Limb (tissue), 2 donors: ENCODE data around the gene ENO1.
"Not testable (repeated sequence)": the region's sequence is repeated elsewhere in the genome, so short reads cannot be mapped to it uniquely, and the experiment has no call there.

ENCODE experiments used
- DNase-seq, 2 donors: peaks; one replicate each; pipeline ENCODE4 v3.0.0-alpha.2; 2016; ENCODE audit errors: extremely low spot score in 2 of 2

ENO1 gene

DNA sequence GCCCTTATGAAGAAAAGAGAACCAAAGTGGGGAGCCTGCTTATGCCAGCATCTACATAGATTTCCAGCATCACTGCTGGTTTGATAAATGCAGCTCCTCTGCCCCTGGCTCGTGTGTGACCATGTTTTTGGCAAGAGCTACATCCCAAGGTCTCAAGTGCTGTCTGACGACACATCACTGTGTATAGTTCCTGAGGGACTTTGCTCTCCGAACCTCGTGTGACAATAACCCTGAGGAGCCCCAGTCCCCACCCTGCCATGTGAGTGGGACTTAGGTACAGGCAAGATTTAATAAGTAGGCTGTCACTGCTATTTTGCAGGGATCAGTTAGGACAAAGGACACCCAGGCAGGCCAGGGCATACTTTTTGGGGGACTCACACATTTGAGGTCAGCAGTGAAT, 32.2 kb downstream of the ENO1 start:
- DNase-seq: no peak

DNA sequence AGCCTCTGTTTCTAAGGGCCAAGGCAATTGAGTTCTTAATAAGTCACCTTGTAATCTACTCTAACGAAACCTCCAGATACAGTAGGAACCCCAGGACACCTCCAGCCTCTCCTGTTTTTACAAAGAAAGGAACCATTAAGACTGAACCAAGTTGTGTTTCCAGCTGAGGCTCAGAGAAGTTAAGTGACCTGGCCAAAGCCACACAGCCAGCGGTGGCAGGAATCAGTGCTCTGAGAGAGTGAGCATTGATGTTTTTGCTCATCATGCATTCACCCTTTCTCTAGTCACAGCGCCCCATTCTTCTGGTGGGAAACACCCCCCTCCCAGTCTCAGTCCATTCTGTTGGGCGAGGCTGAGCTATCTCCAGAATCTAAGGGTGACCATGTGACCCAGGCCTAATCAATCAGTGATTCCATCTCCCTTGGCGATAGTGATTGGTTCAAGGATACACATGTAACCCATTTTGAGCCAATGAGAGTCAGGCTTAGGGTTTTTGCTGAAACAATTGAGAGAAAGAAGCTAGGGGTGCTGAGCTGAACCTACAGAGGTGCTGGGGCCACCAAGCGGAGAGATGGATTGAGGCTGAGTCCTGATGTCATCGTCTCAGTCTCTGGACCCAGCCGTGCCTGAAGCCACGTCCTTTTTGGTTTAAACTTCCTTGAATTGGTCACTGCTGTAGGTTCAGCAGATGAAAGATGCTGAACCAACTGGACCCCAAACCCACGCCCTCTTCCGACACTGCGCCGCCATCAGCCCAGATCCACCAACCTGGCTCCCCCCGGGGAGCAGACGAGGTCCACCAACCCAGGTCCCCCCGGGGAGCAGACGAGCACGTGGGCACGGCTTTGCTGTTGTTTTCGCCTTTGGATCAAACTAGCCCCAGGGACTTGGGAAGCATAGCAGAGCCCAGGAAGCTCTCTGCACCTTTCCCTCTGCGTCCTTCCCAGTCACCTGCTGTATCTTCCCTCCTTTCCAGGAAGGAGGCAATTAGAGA, 33.1 kb downstream of the ENO1 start:
- no peak for DNase-seq

DNA sequence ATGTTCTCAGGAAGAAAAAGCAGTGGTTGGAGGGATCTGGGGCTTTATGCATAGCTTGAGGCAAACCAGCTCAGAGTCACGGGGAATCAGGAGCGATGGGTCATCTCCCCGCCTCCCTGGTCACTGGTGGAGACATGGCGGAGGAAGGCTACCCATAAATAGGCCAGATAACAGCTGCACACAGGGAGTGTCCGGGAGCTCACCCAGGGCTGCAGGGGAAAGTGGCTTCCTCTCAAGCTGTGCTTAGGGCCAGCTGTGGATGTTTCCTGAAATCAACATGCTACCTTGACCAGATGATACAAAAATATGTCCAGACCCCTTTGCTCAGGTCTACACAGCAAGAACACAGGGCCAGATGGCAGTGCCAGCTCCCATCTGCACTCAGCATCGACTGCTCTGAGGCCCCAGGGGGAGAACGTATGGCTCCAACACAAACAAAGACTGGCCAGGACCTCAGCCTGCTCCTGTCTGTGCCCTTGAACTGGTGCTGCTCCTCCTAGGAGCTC, 33.9 kb downstream of the ENO1 start:
- DNase-seq: no peak

DNA sequence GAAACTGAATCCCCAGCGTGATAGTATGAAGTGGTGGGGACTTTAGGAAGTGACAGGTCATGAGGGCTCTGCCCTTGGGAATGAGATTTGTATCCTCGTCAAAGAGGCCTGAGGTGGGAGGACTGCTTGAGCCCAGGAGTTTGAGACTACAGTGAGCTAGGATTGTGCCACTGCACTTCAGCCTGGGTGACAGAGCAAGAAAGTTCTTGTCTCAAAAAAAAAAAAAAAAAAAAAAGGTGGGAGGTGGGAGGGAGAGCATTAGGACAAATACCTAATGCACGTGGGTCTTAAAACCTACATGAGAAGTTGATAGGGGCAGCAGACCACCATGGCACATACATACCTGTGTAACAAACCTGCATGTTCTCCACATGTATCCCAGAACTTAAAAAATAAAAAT, 37.1 kb downstream of the ENO1 start:
- DNase-seq: no peak

DNA sequence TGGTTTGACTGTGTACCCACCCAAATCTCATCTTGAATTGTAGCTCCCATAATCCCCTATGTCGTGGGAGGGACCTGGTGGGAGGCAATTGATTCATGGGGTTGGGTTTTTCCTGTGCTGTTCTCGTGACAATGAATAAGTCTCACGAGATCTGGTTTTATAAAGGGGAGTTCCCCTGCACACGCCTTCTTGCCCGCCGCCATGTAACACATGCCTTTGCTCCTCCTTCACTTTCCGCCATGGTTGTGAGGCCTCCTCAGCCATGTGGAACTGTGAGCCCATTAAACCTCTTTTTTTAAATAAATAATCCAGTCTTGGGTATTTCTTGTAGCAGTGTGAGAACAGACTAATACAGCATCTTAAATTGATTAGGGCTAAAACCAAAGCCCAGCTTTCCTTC, 38.5 kb downstream of the ENO1 start:
- no peak for DNase-seq

DNA sequence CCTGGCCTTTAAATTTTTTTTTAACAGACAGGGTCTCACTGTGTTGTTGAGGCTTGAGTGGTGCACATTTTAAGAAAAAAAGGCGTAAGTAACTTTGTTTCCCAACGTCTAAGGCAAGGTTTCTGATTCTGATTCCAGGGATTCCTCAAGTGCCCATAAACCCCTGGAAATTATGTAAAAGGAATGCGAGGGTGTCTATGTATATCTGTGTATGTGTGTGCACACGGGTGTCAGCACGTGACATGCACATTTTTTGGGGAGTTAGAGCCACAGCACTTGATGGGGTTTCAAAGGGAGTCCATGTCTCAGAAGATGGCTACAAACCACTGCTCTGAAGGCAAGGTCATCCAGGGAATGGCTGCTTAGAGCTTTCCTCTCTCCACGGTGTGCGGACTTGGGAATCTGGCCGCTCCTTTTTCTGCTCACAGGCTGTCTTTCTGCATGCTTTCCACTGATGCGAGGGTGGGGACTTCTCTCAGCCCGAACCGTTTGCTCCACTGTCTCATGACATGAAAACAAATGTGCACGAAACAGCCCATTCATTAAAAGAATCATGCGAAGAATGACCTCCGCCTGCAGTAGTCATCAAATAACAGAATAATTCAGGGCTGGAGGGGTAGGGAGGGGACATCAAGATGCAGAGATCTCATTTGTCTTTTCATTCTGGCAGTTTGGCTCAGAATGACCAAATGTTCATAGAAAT, 42.4 kb downstream of the ENO1 start:
- DNase-seq: no peak

DNA sequence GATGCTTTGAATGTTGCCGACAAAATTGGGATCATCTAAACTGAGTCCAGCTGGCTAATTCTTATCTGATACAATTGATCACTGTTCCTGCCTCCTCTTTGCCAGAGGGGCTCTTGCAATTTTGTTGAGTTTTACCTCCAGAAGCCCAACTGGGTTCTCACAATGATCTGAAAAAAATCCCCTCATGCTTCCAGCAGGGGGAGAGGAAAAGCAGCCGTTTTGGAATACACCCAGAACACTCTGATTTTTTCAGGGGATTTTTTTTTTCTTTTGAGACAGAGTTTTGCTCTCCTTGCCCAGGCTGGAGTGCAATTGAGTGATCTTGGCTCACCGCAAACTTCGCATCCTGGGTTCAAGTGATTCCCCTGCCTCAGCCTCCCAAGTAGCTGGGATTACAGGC, 47.1 kb downstream of the ENO1 start:
- no peak for DNase-seq

DNA sequence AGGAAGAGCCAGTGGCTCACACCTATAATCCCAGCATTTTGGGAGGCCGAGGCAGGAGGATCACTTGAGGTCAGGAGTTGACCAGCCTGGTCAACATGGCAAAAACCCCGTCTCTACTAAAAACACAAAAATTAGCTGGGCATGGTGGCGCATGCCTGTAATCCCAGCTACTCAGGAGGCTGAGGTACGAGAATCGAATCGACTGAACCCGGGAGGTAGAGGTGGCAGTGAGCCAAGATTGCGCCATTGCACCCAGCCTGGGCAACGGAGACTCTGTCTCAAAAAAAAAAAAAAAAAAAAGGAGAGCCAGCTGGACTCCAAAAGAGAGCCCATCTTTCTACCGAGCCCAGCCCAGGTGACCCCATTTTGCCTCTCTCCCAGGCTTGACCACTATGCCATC, 47.8 kb downstream of the ENO1 start:
- DNase-seq: not testable (repeated sequence)

DNA sequence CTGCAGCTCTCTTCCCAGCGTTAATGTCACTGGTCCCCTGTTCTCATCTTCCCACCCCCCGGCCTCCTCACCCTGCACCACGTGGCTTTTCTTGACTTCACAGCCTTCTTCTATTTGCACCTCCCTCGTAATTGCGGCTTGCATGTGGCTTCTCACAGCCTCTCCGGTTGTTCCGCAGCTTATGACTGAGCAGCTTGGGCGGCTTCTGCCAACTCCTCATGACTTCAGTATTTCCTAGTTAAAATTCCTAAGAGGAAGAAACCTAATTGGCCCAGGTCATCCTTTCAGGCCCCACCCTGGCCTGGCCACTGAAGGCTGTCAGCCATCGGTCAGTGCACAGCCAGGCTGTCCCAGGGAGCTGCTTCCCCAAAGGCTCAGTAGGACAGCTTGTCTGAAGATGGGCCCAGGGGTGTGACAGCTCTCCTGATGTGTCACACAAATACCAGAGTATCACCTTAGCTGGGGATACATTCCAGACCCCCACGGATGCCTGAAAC, 52.5 kb downstream of the ENO1 start:
- DNase-seq: no peak

DNA sequence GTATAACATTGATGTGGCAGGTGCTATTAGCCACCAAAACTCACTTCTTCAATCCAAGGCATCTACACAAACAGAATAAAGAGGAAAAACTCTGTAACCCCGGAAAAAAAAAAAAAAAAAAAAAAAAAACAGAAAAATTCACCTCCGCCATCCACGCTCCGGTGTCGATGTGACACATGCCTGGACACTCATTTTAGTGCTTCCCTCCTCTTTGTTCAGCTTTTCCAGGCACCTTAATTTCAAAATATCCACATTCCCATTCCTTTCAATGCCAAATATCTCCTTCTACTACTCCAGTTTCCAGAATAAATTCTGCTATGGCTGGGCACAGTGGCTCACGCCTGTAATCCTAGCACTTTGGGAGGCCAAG, 55.2 kb downstream of the ENO1 start:
- no peak for DNase-seq

DNA sequence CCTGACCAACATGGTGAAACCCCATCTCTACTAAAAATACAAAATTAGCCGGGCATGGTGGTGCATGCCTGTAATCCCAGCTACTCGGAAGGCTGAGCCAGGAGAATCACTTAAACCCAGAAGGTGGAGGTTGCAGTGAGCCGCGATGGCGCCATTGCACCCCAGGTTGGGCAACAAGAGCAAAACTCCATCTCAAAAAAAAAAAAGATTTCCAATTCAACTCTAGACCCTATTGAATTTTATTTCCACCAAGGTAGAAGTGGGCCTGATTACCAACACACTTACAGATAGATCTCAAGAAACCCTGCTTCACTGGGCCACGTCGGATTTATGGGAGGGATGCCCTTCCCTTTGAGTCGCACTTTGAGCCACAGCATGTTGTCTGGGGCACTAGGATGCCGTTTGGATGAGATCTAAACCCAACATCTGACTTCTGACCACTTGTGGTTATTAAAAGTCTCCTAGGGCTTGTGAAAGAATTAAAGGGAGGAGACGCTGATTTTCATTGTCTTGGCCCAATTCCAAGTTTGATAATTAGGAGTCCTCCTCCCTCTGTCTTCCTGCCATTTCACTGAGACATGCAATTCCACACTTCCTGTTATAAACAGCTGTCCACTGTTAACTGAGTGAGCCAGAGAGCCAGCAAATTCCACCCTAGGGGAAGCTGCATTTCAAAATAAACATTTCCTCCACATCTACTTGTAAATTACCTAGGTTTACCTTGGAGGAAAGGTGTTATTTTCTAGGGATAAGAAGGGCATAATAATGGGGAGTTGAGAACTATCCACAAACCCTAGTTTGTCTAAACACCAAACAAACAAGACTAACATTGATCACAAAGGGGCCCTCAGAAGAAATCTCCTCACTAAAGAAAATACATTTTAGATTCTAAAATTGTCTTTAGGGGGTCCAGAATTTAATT, 55.9 kb downstream of the ENO1 start:
- DNase-seq: peak in 1 of 2 donors; percentile 77

DNA sequence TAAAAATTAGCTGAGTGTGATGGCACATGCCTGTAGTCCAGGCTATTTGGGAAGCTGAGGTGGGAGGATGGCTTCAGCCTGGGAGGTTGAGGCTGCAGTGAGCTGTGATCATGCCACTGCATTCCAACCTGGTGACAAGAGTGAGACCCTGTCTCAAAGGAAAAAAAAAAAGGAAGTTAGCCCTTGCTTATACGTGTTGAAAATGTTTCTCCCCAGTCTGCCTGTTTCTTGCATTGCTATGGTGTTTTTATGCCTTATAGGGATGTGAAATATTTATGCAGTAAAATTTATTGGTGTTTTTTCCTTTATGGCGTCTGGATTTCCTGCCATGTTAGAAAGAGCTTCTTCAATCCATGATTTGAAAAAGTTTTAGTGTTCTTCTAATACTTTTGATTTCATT, 57.4 kb downstream of the ENO1 start:
- no peak for DNase-seq

DNA sequence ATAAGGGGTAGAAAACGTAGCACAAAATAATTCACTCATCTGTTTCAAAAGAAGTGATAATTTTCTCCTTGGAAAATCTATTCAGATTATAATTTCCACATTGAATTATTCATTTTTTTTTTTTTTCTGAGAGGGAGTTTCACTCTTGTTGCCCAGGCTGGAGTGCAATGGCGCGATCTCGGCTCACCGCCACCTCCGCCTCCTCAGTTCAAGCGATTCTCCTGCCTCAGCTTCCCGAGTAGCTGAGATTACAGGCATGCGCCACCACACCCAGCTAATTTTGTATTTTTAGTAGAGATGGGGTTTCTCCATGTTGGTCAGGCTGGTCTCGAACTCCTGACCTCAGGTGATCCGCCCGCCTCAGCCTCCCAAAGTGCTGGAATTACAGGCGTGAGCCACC, 59.7 kb downstream of the ENO1 start:
- DNase-seq: not testable (repeated sequence)

DNA sequence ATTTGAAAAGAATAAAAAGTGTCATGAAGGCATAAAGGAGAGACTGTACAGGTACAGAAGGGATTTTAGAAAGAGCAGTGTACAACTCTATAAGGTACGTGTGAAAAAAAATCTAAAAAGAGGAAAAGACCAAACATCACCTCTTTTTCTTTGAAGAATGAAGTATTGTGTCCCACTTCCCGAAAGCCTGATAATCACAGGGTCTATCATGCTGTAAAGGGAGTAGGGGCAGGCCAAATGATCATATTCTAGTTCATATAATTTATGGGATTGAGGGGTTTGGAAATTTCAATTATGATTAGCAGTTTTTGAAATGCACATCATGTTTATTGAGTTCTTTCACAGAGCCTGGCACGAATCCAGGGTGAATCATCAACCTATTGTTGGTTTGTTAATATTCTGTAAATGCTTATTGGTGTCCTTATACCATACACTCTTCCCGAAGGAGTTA, 60.1 kb downstream of the ENO1 start:
- no peak for DNase-seq

DNA sequence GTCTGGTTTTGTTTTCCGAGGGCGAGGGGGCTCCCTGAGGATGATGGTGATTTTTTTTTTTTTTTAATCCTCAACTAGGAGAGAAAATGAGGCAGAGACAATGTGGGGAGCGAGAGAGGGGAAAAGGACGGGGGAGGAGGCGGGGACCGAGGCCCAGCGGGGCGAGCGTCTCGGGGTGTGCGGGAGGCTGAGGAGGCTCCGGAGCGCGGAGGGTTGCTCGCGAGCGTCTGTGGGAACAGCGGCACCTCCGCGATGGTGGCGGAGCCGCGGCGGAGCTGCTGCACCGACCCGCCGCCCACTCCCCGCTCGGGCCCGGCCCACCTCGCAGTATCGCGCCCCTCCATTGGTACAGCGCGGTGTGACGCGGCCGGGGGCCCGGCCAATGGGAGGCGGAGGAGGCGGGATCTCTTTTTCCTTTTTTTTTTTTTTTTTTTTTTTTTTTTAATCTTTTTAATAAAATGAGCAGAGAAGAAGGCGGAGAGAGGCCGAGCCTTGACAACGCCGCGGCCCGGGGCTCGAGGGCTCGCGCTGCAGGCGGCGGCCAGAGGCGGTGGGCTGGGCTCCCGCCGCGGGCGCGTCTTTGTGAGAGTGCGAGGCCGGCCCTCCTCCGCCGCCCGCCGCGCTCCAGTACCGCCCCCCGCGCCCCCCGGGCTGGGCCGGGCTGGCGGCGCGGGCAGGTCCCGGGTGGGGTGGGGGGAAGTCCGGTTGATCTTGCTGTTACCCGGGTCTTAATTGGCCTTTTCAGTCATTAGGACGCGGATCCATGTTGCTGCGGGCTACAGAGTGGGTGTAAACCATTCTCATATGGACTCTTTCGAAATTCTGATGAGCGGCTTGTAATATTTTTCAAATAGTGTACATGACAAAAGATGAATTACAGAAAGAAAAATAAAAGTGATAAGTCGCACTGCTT, 60.8 kb downstream of the ENO1 start, which contains the start of gene RERE:
Gene RERE, minus strand, starts transcription at position 229 of the 913 bp plus-strand sequence.
- DNase-seq: peak; percentile 90 to 99

DNA sequence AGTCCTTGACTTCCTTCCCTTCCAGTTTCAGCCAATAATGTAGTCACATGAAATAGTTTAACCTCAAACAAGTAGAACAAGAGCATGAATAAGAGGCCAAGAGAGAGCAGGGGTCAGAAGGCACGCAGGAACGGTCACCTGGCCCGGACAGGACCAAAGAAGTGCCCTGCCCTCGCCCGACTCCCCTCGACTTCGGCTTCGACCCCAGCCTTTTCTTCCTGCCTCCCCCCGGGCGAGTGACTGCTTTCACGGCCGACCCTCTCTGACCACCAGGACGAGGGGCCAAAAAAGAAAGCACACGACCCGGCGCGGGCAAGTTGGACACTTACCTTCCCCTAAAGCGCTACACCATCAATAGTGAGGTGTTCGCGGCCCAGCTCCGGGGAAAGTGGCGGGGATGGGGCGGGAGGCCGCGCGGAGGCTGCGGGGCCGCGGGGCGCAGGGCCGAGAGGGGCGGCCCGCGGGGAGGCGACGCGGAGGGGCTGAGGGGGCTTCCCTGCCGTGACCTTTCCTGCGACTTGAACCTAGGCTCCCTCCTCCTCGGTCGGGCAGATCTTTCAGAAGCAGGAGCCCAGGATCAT, 61.6 kb downstream of the ENO1 start:
- DNase-seq: peak in 1 of 2 donors; percentile 66

DNA sequence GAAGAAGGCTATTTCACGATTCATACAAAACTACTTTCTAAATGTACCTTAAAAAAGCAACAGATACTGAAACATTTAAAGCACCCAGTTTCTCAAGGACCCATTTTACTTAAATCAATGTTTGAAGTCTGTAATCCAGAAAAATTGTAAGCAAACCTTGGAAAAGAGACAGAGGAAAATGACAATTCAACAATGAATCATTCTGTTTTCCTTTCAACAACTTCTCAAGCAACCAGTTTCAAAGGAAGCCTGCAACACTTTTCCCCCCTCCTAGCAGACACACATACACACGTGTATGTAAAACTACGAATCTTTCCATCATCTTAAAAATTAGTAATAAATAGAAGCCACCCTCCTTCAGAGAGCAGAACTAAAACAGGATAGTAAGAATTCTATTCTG, 62.2 kb downstream of the ENO1 start:
- no peak for DNase-seq

DNA sequence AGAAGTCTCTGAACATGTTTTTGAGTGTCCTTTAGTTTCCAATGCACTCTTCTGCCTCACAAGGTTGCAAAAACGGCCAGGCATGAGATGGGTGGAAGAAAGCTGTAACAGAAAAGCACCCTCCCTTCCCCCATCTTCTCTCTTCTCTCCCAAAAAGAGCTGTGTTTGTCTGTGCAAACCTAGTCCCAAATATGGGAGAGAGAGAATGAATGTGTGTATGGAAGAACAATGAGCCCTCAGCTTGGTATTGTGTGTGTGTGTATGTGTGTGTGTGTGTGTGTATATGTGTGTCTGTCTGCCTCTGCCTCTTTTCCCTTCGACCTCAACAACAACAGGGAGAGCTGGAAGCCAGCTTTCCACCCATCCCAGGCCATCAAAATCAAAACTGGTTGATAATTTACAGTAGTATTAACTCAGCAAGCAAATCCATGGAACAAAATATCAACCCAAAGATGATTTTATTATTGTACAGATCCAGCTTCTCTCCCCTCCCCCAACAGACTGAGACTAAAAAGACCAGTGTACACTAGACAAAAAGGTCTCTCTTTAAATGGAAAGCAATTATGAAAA, 62.8 kb downstream of the ENO1 start:
- DNase-seq: peak in 1 of 2 donors; percentile 46

DNA sequence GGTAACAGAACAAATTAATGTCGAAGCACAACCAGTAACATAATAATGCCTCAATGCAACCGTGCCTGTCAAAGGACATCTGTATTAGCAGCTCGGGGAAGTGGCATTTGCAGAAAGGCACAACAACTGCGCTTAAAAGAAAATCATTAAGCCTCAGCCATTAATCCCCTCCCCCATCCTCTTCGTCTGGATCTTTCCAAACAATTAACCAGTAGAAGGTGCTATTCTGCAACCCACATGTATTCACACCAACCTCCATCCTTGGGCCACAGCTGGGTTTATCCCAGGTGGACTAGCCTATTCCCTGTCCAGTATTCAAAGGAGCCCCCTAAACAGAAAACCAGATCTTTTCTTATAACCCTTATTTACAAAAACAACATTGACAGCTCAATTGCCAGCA, 63.6 kb downstream of the ENO1 start:
- peak in 1 of 2 donors; percentile 33 for DNase-seq
